SHP77 treated with DMSO at 0.1 percent for 48 hours (cell line): ENCODE results near the gene P4HA1.

Source experiments
- DNase-seq: peaks from one replicate; lab custom pipeline; 2025; lab: John Stamatoyannopoulos, UW

P4HA1 gene

GRCh38 chr10:72979709-72980108 lies 117.0 kb downstream of the P4HA1 start:
- DNase-seq = no peak

GRCh38 chr10:72976886-72977285 lies 119.8 kb downstream of the P4HA1 start:
- DNase-seq = no peak
